Measurements from ENCODE around the gene DLG1.

DNA sequence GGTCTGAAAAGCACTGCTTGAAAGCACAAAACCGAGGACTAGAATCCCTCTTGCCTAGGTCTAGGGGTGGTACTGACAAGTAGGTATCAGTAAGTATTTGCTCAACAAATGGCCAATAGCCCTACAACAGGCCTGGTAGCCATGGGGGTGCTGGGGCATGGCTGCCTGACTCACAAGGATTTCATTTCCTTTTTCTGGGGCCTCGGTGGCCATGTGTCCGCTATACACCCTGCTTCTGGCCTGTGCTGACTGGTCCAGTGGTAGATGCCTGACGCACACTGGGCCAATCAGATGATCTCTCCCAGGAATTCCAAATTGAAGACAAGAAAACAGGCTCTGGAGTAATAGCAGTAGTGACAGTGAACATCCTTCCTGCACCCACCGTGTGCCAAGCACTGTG is 298.2 kb downstream of the DLG1 start:
- TF ChIP-seq CTCF (IDR thresholded peaks at IDR 0.05) (no peak), EP300 (IDR thresholded peaks at IDR 0.05) (no peak)

All from stomach (tissue), 4 donors.